ENCODE measurements around the gene ONECUT1. TPM values are rescaled to one million over a fixed set of nuclear protein-coding genes. Genes with fewer than 3 reads are reported as not detected.

Gene ONECUT1
- total RNA-seq: not detected in 2 replicates

GRCh38 chr15:52790169-52790708 lies at the start of gene ONECUT1:
TSS of gene ONECUT1 (minus strand) at chr15:52790336. CDS start at chr15:52789884, 452 bp downstream.

Other genes starting within 250 kb of the ONECUT1 start
- gene ARPP19, start 221.3 kb downstream of the ONECUT1 start, total RNA-seq: 256 and 300 TPM in 2 replicates
- gene ATOSA, start 110.9 kb downstream of the ONECUT1 start, total RNA-seq: 54.7 and 56.4 TPM in 2 replicates

Measured in thoracic aorta endothelial cell (primary cell).